A549 treated with dexamethasone at 1 μM for 4 hours (cell line): ENCODE results near the gene RPL39. TPM values are rescaled to one million over a fixed set of nuclear protein-coding genes. Genes with fewer than 3 reads are reported as not detected.

Experiments
- total RNA-seq: library from RNA; stranded (reverse); fragments of 200-300 nt; extraction: Qiagen RNA extraction; gene quantifications from 5 replicates; pipeline ENCODE4 v1.2.3, GENCODE V29; 2022

Gene RPL39
- total RNA-seq, result 2,983 to 5,773 TPM (median 3,099 TPM) in 5 replicates

GRCh38 chrX:119791437-119792231 is at the start of gene RPL39:
RPL39 (minus strand) TSS chrX:119791630; CDS start chrX:119791576, 54 bp downstream.

GRCh38 chrX:119757979-119758730 is 33.3 kb downstream of the RPL39 start, which contains the start of gene SOWAHD:
SOWAHD (plus strand) TSS chrX:119758588; CDS start chrX:119758668, 80 bp downstream.

Other genes starting within 250 kb of the RPL39 start
- 32.1 to 39.5 TPM (median 34.7 TPM) in 5 replicates for gene STEEP1, start 226.2 kb downstream of the RPL39 start, total RNA-seq
- 149 to 154 TPM (median 154 TPM) in 5 replicates for gene UBE2A, start 217.1 kb downstream of the RPL39 start, total RNA-seq
- gene NKRF, start 185.2 kb downstream of the RPL39 start, total RNA-seq, result 17.2 to 21.7 TPM (median 18.3 TPM) in 5 replicates
- 9.3 to 12.3 TPM (median 11.4 TPM) in 5 replicates for gene SEPTIN6, start 98.5 kb downstream of the RPL39 start, total RNA-seq
- gene SOWAHD, start 33.0 kb downstream of the RPL39 start, total RNA-seq, result 0.06 TPM in 3 of 5 replicates, not detected in the others
- 16.8 to 21.3 TPM (median 17.5 TPM) in 5 replicates for gene UPF3B, start 61.3 kb upstream of the RPL39 start, total RNA-seq
- gene RNF113A, start 80.1 kb upstream of the RPL39 start, total RNA-seq, result 30.9 to 32.2 TPM (median 31.8 TPM) in 5 replicates
- gene NDUFA1, start 80.2 kb upstream of the RPL39 start, total RNA-seq, result 243 to 385 TPM (median 250 TPM) in 5 replicates
- not detected in 5 replicates for gene AKAP14, start 104.3 kb upstream of the RPL39 start, total RNA-seq
- gene NKAP, start 152.1 kb upstream of the RPL39 start, total RNA-seq, result 5.8 to 7.9 TPM (median 6.6 TPM) in 5 replicates